K562 (cell line): ENCODE measurements around the gene SLC17A2. TPM values are rescaled to one million over a fixed set of nuclear protein-coding genes. Genes with fewer than 3 reads are reported as not detected.

Experiments
- ATAC-seq: fragments of 200-7000 bp; cut with Tn5 transposase; 3 replicates; pipeline ENCODE4 v1.9.1; 2020; ENCODE audit warnings: moderate library complexity
- BruUV-seq: library from RNA; stranded (reverse); fragments of 400-500 nt; replicated peaks from 2 replicates; lab custom pipeline; 2021; lab: Mats Ljungman, UMichigan
- CTCF ChIA-PET: fragments of 300-600 bp; formaldehyde crosslinking; extraction: SDS; loops from one replicate; lab custom pipeline; 2021; ENCODE audit warnings: low intra/inter-chr PET ratio; lab: Yijun Ruan, JAX
- POLR2A ChIA-PET: fragments of 300-600, 350-650 bp; sonication (Branson Sonifier 250); formaldehyde crosslinking; extraction: SDS; loops from one replicate; lab custom pipeline; 2021; ENCODE audit warnings: antibody characterized with exemption, inconsistent platforms; lab: Yijun Ruan, JAX
- DNase-seq, 4 experiments: peaks; one replicate each; pipeline versions ENCODE4 v3.0.0 to v3.0.0-alpha.2; 2011 to 2018; ENCODE audit warnings: low spot score in 3 of 4, mixed read lengths in 3 of 4; ENCODE audit errors: extremely low read depth in 1 of 4
- FAIRE-seq: peaks from 2 replicates; lab custom pipeline; 2011; peaks lifted over from hg19 to GRCh38; lab: Jason Lieb, UNC
- H2AFZ ChIP-seq: 2 replicates; pipeline ENCODE4 v1.6.0; 2011; ENCODE audit warnings: low read depth, low read length, control low read depth, inconsistent platforms
- H3K27ac ChIP-seq: fragments of 200-600 bp; 3 replicates; pipeline ENCODE4 v1.8.0; 2011; ENCODE audit warnings: low read depth, mild to moderate bottlenecking, control low read depth, inconsistent platforms, low read length, moderate library complexity, mixed read lengths; ENCODE audit errors: extremely low read depth
- H3K27me3 ChIP-seq, 2 experiments: fragments of 300-600 bp in 1 of 2; 2 replicates in 1 of 2; 3 replicates in 1 of 2; pipeline versions ENCODE4 v1.6.0 to v1.8.0; 2011; ENCODE audit warnings: inconsistent platforms in 2 of 2, low read length in 2 of 2, mild to moderate bottlenecking in 1 of 2, mixed read lengths in 1 of 2, moderate library complexity in 1 of 2; ENCODE audit not compliant: control insufficient read depth in 2 of 2, insufficient read depth in 2 of 2
- H3K36me3 ChIP-seq: fragments of 300-600 bp; 3 replicates; pipeline ENCODE4 v1.8.0; 2011; ENCODE audit warnings: mild to moderate bottlenecking, low read length, inconsistent platforms; ENCODE audit not compliant: control insufficient read depth, insufficient read depth
- H3K4me1 ChIP-seq, 2 experiments: fragments of 200-600 bp in 1 of 2; replicated peaks in 1 of 2; 2 replicates in 1 of 2; 3 replicates in 1 of 2; pipeline versions ENCODE4 v1.5.1 to v1.8.0; 2011; ENCODE audit warnings: inconsistent platforms in 2 of 2, low read length in 2 of 2, mild to moderate bottlenecking in 1 of 2, mixed read lengths in 1 of 2, moderate library complexity in 1 of 2; ENCODE audit not compliant: control insufficient read depth in 2 of 2, insufficient read depth in 2 of 2
- H3K4me2 ChIP-seq: 2 replicates; pipeline ENCODE4 v1.6.1; 2011; ENCODE audit warnings: low read length, control low read depth, inconsistent platforms, mixed read lengths; ENCODE audit not compliant: insufficient read depth
- H3K4me3 ChIP-seq: fragments of 200-600 bp; sonication (generic), shearing (Covaris generic); 2 replicates; pipeline ENCODE4 v1.5.1; 2016; ENCODE audit warnings: control low read depth, inconsistent platforms
- H3K79me2 ChIP-seq: fragments of 200-600 bp; 3 replicates; pipeline ENCODE4 v1.8.0; 2011; ENCODE audit warnings: low read length, inconsistent platforms; ENCODE audit not compliant: control insufficient read depth, insufficient read depth
- H3K9ac ChIP-seq, 2 experiments: 2 replicates each; pipeline versions ENCODE4 v1.6.0 to v1.6.1; 2011; ENCODE audit warnings: low read depth in 2 of 2, low read length in 2 of 2, control low read depth in 1 of 2, inconsistent platforms in 1 of 2, mild to moderate bottlenecking in 1 of 2, mixed read lengths in 1 of 2; ENCODE audit not compliant: insufficient read depth in 1 of 2
- H3K9me1 ChIP-seq: one replicate; pipeline ENCODE4 v1.6.0; 2011; ENCODE audit warnings: inconsistent platforms, mild to moderate bottlenecking, low read length, moderate library complexity; ENCODE audit not compliant: control insufficient read depth, insufficient read depth
- H3K9me3 ChIP-seq: replicated peaks from 2 replicates; pipeline ENCODE4 v1.5.1; 2011; ENCODE audit warnings: low read depth, low read length, inconsistent platforms; ENCODE audit not compliant: control insufficient read depth, insufficient read depth
- H4K20me1 ChIP-seq: replicated peaks from 2 replicates; pipeline ENCODE4 v1.6.1; 2011; ENCODE audit warnings: low read length, inconsistent platforms, mixed read lengths; ENCODE audit not compliant: control insufficient read depth, insufficient read depth
- ADNP ChIP-seq: fragments of 200-800 bp; sonication (Bioruptor generic); IDR thresholded peaks from 2 replicates; pipeline ENCODE4 v1.6.1; 2016; ENCODE audit warnings: missing genetic modification characterization, missing compliant biosample characterization
- E2F1 ChIP-seq: sonication (generic); formaldehyde crosslinking; IDR thresholded peaks from 2 replicates; pipeline ENCODE4 v1.8.1; 2023; ENCODE audit warnings: mild to moderate bottlenecking, missing genetic modification reagents, moderate library complexity
- GTF2A2 ChIP-seq: IDR thresholded peaks from 2 replicates; pipeline ENCODE4 v1.6.1; 2016; ENCODE audit warnings: mild to moderate bottlenecking, missing genetic modification characterization, missing compliant biosample characterization
- HSF4 ChIP-seq: fragments of 250-450 bp; sonication (Bioruptor Pico); IDR thresholded peaks from 2 replicates; pipeline ENCODE4 v2.1.2; 2022; ENCODE audit warnings: mild to moderate bottlenecking, moderate library complexity, borderline replicate concordance
- NFIX ChIP-seq: fragments of 250-450 bp; sonication (Bioruptor Pico); IDR thresholded peaks from 2 replicates; pipeline ENCODE4 v1.4.0; 2020; ENCODE audit warnings: low read depth, mild to moderate bottlenecking, moderate library complexity
- PBX2 ChIP-seq, 2 experiments: IDR thresholded peaks in 1 of 2; conservative IDR thresholded peaks in 1 of 2; 2 replicates each; pipeline ENCODE4 v1.6.1; 2016; ENCODE audit warnings: low read depth in 2 of 2, mild to moderate bottlenecking in 1 of 2, missing compliant biosample characterization in 1 of 2, missing genetic modification characterization in 1 of 2, moderate library complexity in 1 of 2
- RAD51 ChIP-seq: fragments of 450-650 bp; IDR thresholded peaks from 2 replicates; pipeline ENCODE4 v1.7.1; 2016; ENCODE audit warnings: low read depth, mild to moderate bottlenecking, borderline replicate concordance
- SRSF7 ChIP-seq: fragments of 200-400 bp; formaldehyde crosslinking; optimal IDR thresholded peaks from 2 replicates; pipeline ENCODE3; 2017; ENCODE audit warnings: mild to moderate bottlenecking, low read depth, low read length
- THRAP3 ChIP-seq: fragments of 450-650 bp; IDR thresholded peaks from 2 replicates; pipeline ENCODE4 v1.6.1; 2016; ENCODE audit warnings: mild to moderate bottlenecking, inconsistent platforms, borderline replicate concordance
- ZNF140 ChIP-seq: fragments of 250-450 bp; sonication (Bioruptor Pico); IDR thresholded peaks from 2 replicates; pipeline ENCODE4 v1.8.0; 2021; ENCODE audit warnings: moderate library complexity, mild to moderate bottlenecking, inconsistent platforms
- WGBS: fragments of 100-300 bp; shearing (Covaris generic); methylation state at CpG from one replicate; pipeline ENCODE4 v1.1.6; 2016; ENCODE audit warnings: low coverage, mixed read lengths; ENCODE audit not compliant: insufficient coverage; ENCODE audit errors: missing lambda C conversion rate; 5-methylcytosine and 5-hydroxymethylcytosine counted together
- in situ Hi-C: fragments of 300-500 bp; cut with MboI; formaldehyde crosslinking; loops from 4 replicates; pipeline ENCODE4 v1.15.0; 2018; ENCODE audit warnings: inconsistent platforms, mixed read lengths
- intact Hi-C: fragments of 100-400 bp; cut with micrococcal nuclease; formaldehyde crosslinking; loops from 2 replicates; pipeline ENCODE4 v1.14.2; 2022
- polyA plus RNA-seq, 8 experiments: library from polyadenylated mRNA; depleted of rRNA in 4 of 8; stranded (reverse) in 5 of 8; unstranded in 3 of 8; fragments of >200 nt; fragmentation: Nextera tagmentation in 2 of 8; fragmentation: Illumina TruSeq in 1 of 8; extraction: Ambion mirVana in 2 of 8; extraction: Trizol in 1 of 8; gene quantifications; 2 replicates each; pipeline versions ENCODE4 v1.2.1 to v1.2.3, GENCODE V29; 2011 to 2014; ENCODE audit warnings: inconsistent platforms in 1 of 8, missing spikeins in 1 of 8
- total RNA-seq, 7 experiments: library from RNA; depleted of rRNA in 6 of 7; stranded (reverse); fragments of >200 nt in 6 of 7; fragmentation: Illumina TruSeq in 2 of 7; extraction: Trizol in 2 of 7; gene quantifications; 2 replicates each; pipeline versions ENCODE4 v1.2.1 to v1.2.3, GENCODE V29; 2011 to 2021; ENCODE audit warnings: low replicate concordance in 1 of 7

SLC17A2 gene
- total and polyA plus RNA-seq, 9 of the 15 experiments (the other 6 are each of a cell fraction or from before 2014, with no cell fraction given) = not detected

- BruUV-seq = no TSS peak
- Histone ChIP-seq H3K9me1 (no peaks in the 10 kb centered on the region), H3K79me2 (no peaks in the 10 kb centered on the region), H2AFZ (no peak overlapping the region), H3K9me3 (no peaks in the 10 kb centered on the region), H3K27me3 (peaks cover 2 to 19% of the 10 kb centered on the region in 2 experiments; a peak in 2 of 5 replicates), H3K4me3 (no peak overlapping the region), H3K27ac (no peak overlapping the region), H4K20me1 (no peaks in the 10 kb centered on the region), H3K4me1 (no peaks in the 10 kb centered on the region), H3K9ac (no peak overlapping the region), H3K36me3 (no peaks in the 10 kb centered on the region), H3K4me2 (no peak overlapping the region)
- in situ Hi-C loops = no loop called here
- no peak for FAIRE-seq
- ATAC-seq = peak; percentile 34; the same call in 2 of the 3 replicates
- WGBS = 12% methylated on average over 2 of the region's 5 CpGs
- no peak for TF ChIP-seq RAD51
- TF ChIP-seq HSF4 (CRISPR knock-in tag) = no peak
- TF ChIP-seq ZNF140 (CRISPR knock-in tag) = no peak
- no peak for TF ChIP-seq GTF2A2 (tag)
- TF ChIP-seq NFIX (CRISPR knock-in tag) = no peak
- TF ChIP-seq E2F1 (CRISPR knock-in tag) = no peak
- no peak for TF ChIP-seq SRSF7
- no peak for TF ChIP-seq THRAP3
- TF ChIP-seq PBX2 (CRISPR knock-in tag; IDR thresholded peaks at IDR 0.05; ENCODE audit: low read depth) = no peak
- no peak for TF ChIP-seq PBX2 (tag; conservative IDR thresholded peaks at IDR 0.05; ENCODE audit: low read depth)
- TF ChIP-seq ADNP = no peak
- POLR2A ChIA-PET = interaction anchor here (1.0 to 1.7 kb wide), 3 partner anchors 9 to 29 kb away, joined by 3 to 7 read pairs (median 3); partner anchors contain the start of gene SLC17A2
- CTCF ChIA-PET = no interaction called here
- no peak for DNase-seq
- intact Hi-C loops = no loop called here
These were observed 10.8 kb downstream of the SLC17A2 start for GRCh38 chr6:25919657-25920056.
